ENCODE data around the gene ALAS2. TPM values are rescaled to one million over a fixed set of nuclear protein-coding genes. Genes with fewer than 3 reads are reported as not detected.

Gene ALAS2
- total and polyA plus RNA-seq, 2 experiments from 2014 or later = 0.23 TPM; not detected in 1

- no peak overlapping the region for H3K4me2 ChIP-seq
- H3K36me3 ChIP-seq (ENCODE audit: insufficient read depth) = no peaks in the 10 kb centered on the region
- H4K20me1 ChIP-seq (replicated peaks; ENCODE audit: insufficient read depth) = no peaks in the 10 kb centered on the region
- no peaks in the 10 kb centered on the region for H3K9me2 ChIP-seq (ENCODE audit: insufficient read depth)
- no peak overlapping the region for H3K4me3 ChIP-seq
- no peak overlapping the region for H3K27ac Mint-ChIP-seq
- H3K4me1 Mint-ChIP-seq = no peaks in the 10 kb centered on the region
- no peaks in the 10 kb centered on the region for H3K9me3 Mint-ChIP-seq
- TF ChIP-seq, protein P1, sequence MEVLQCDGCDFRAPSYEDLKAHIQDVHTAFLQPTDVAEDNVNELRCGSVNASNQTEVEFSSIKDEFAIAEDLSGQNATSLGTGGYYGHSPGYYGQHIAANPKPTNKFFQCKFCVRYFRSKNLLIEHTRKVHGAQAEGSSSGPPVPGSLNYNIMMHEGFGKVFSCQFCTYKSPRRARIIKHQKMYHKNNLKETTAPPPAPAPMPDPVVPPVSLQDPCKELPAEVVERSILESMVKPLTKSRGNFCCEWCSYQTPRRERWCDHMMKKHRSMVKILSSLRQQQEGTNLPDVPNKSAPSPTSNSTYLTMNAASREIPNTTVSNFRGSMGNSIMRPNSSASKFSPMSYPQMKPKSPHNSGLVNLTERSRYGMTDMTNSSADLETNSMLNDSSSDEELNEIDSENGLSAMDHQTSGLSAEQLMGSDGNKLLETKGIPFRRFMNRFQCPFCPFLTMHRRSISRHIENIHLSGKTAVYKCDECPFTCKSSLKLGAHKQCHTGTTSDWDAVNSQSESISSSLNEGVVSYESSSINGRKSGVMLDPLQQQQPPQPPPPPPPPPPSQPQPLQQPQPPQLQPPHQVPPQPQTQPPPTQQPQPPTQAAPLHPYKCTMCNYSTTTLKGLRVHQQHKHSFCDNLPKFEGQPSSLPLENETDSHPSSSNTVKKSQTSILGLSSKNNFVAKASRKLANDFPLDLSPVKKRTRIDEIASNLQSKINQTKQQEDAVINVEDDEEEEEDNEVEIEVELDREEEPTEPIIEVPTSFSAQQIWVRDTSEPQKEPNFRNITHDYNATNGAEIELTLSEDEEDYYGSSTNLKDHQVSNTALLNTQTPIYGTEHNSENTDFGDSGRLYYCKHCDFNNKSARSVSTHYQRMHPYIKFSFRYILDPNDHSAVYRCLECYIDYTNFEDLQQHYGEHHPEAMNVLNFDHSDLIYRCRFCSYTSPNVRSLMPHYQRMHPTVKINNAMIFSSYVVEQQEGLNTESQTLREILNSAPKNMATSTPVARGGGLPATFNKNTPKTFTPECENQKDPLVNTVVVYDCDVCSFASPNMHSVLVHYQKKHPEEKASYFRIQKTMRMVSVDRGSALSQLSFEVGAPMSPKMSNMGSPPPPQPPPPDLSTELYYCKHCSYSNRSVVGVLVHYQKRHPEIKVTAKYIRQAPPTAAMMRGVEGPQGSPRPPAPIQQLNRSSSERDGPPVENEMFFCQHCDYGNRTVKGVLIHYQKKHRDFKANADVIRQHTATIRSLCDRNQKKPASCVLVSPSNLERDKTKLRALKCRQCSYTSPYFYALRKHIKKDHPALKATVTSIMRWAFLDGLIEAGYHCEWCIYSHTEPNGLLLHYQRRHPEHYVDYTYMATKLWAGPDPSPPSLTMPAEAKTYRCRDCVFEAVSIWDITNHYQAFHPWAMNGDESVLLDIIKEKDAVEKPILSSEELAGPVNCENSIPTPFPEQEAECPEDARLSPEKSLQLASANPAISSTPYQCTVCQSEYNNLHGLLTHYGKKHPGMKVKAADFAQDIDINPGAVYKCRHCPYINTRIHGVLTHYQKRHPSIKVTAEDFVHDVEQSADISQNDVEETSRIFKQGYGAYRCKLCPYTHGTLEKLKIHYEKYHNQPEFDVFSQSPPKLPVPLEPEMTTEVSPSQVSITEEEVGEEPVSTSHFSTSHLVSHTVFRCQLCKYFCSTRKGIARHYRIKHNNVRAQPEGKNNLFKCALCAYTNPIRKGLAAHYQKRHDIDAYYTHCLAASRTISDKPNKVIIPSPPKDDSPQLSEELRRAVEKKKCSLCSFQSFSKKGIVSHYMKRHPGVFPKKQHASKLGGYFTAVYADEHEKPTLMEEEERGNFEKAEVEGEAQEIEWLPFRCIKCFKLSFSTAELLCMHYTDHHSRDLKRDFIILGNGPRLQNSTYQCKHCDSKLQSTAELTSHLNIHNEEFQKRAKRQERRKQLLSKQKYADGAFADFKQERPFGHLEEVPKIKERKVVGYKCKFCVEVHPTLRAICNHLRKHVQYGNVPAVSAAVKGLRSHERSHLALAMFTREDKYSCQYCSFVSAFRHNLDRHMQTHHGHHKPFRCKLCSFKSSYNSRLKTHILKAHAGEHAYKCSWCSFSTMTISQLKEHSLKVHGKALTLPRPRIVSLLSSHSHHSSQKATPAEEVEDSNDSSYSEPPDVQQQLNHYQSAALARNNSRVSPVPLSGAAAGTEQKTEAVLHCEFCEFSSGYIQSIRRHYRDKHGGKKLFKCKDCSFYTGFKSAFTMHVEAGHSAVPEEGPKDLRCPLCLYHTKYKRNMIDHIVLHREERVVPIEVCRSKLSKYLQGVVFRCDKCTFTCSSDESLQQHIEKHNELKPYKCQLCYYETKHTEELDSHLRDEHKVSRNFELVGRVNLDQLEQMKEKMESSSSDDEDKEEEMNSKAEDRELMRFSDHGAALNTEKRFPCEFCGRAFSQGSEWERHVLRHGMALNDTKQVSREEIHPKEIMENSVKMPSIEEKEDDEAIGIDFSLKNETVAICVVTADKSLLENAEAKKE (CRISPR knock-in tag; IDR thresholded peaks at IDR 0.05) = no peak
- H3K36me3 Mint-ChIP-seq (ENCODE audit: low read depth) = no peaks in the 10 kb centered on the region
- H3K79me2 ChIP-seq (replicated peaks; ENCODE audit: insufficient read depth) = no peaks in the 10 kb centered on the region
- H3K4me3 Mint-ChIP-seq = no peak overlapping the region
- no peaks in the 10 kb centered on the region for H3K27me3 ChIP-seq (ENCODE audit: insufficient read depth)
- H3K4me1 ChIP-seq (ENCODE audit: insufficient read depth) = no peaks in the 10 kb centered on the region
- no peak overlapping the region for H3K27ac ChIP-seq (ENCODE audit: low read depth)
- DNase-seq (ENCODE audit: low spot score) (no peak), ATAC-seq (no peak)
- H3F3A ChIP-seq (replicated peaks; ENCODE audit: low read depth) = no peaks in the 10 kb centered on the region
- H3K27me3 Mint-ChIP-seq (ENCODE audit: insufficient read depth, low read depth, poor library complexity) = no peaks in the 10 kb centered on the region
- H2AFZ ChIP-seq = no peak overlapping the region
Measured at GRCh38 chrX:54979432-54979831, 51.3 kb downstream of the ALAS2 start.

DNA sequence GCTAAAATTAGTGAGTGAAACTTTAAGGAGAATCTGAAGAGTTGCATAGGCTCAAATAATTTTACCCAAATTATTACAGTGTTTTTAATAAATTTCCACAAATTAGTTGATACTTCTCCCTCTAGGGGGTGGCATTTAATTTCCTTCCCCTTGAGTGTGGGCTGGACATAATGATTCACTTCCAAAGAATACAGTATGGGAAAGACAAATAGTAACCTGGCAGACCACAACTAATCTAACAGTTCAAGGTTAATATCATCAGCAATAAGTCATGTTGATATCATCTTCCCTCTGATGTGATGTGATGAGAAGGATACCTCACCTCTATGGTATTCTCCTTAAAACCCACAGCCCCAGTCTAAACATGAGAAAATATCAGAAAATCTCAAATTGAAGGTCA is 52.3 kb downstream of the ALAS2 start:
- Histone ChIP-seq H4K20me1 (replicated peaks; ENCODE audit: insufficient read depth) (no peaks in the 10 kb centered on the region), H3K4me1 (ENCODE audit: insufficient read depth) (no peaks in the 10 kb centered on the region), H3F3A (replicated peaks; ENCODE audit: low read depth) (no peaks in the 10 kb centered on the region), H3K9me2 (ENCODE audit: insufficient read depth) (no peaks in the 10 kb centered on the region), H3K4me3 (no peak overlapping the region), H3K36me3 (ENCODE audit: insufficient read depth) (no peaks in the 10 kb centered on the region), H3K27ac (ENCODE audit: low read depth) (no peak overlapping the region), H3K4me2 (no peak overlapping the region), H3K27me3 (ENCODE audit: insufficient read depth) (no peaks in the 10 kb centered on the region), H3K79me2 (replicated peaks; ENCODE audit: insufficient read depth) (no peaks in the 10 kb centered on the region), H2AFZ (no peak overlapping the region)
- Mint-ChIP-seq H3K27me3 (ENCODE audit: insufficient read depth, low read depth, poor library complexity) (no peaks in the 10 kb centered on the region), H3K9me3 (peaks cover 4% of the 10 kb centered on the region; the same call in 1 of the 3 replicates), H3K4me1 (no peaks in the 10 kb centered on the region), H3K36me3 (ENCODE audit: low read depth) (no peaks in the 10 kb centered on the region), H3K27ac (no peak overlapping the region), H3K4me3 (no peak overlapping the region)
- DNase-seq (ENCODE audit: low spot score) (no peak), ATAC-seq (no peak)
- TF ChIP-seq REST (IDR thresholded peaks at IDR 0.05; ENCODE audit: unreplicated experiment) (no peak), POLR2AphosphoS5 (IDR thresholded peaks at IDR 0.05; ENCODE audit: low read depth) (no peak), EZH2 (IDR thresholded peaks at IDR 0.05; ENCODE audit: low read depth, unreplicated experiment) (no peak), STAT1 (IDR thresholded peaks at IDR 0.05; ENCODE audit: unreplicated experiment) (no peak), ZNF331 (CRISPR knock-in tag; IDR thresholded peaks at IDR 0.05; ENCODE audit: low read depth) (no peak), JUNB (IDR thresholded peaks at IDR 0.05; ENCODE audit: unreplicated experiment) (no peak), NANOG (IDR thresholded peaks at IDR 0.05; ENCODE audit: borderline replicate concordance) (no peak), CREB1 (CRISPR knock-in tag; IDR thresholded peaks at IDR 0.05; ENCODE audit: low read depth) (no peak)
- TF ChIP-seq, protein P2, sequence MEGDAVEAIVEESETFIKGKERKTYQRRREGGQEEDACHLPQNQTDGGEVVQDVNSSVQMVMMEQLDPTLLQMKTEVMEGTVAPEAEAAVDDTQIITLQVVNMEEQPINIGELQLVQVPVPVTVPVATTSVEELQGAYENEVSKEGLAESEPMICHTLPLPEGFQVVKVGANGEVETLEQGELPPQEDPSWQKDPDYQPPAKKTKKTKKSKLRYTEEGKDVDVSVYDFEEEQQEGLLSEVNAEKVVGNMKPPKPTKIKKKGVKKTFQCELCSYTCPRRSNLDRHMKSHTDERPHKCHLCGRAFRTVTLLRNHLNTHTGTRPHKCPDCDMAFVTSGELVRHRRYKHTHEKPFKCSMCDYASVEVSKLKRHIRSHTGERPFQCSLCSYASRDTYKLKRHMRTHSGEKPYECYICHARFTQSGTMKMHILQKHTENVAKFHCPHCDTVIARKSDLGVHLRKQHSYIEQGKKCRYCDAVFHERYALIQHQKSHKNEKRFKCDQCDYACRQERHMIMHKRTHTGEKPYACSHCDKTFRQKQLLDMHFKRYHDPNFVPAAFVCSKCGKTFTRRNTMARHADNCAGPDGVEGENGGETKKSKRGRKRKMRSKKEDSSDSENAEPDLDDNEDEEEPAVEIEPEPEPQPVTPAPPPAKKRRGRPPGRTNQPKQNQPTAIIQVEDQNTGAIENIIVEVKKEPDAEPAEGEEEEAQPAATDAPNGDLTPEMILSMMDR (conservative IDR thresholded peaks at IDR 0.05; ENCODE audit: low read depth in 2 of 2) = no peak
